Fibroblast of the aortic adventitia (primary cell): ENCODE data around the gene FASN. TPM values are rescaled to one million over a fixed set of nuclear protein-coding genes. Genes with fewer than 3 reads are reported as not detected.

Source experiments
- DNase-seq: peaks from one replicate; pipeline ENCODE4 v3.0.0-alpha.2; 2010; ENCODE audit warnings: low read depth
- H3K4me3 ChIP-seq: 2 replicates; pipeline ENCODE4 v1.5.1; 2011; ENCODE audit warnings: low read depth, mild to moderate bottlenecking, control low read depth, low read length, moderate library complexity
- total RNA-seq: library from RNA; depleted of rRNA; stranded (reverse); fragments of >200 nt; gene quantifications from 2 replicates; pipeline ENCODE4 v1.2.3, GENCODE V29; 2012; ENCODE audit warnings: low replicate concordance
- TF ChIP-seq, protein P1 (sequence below): IDR thresholded peaks from 2 replicates; pipeline ENCODE4 v1.5.1; 2011; ENCODE audit warnings: mild to moderate bottlenecking, low read length, control low read depth, inconsistent platforms; ENCODE audit not compliant: insufficient read depth

The FASN gene
- total RNA-seq, 1 donor, result 65.2 TPM

GRCh38 chr17:82062984-82063368 lies 35.1 kb downstream of the FASN start:
- DNase-seq, result no peak
- TF ChIP-seq, protein P1, sequence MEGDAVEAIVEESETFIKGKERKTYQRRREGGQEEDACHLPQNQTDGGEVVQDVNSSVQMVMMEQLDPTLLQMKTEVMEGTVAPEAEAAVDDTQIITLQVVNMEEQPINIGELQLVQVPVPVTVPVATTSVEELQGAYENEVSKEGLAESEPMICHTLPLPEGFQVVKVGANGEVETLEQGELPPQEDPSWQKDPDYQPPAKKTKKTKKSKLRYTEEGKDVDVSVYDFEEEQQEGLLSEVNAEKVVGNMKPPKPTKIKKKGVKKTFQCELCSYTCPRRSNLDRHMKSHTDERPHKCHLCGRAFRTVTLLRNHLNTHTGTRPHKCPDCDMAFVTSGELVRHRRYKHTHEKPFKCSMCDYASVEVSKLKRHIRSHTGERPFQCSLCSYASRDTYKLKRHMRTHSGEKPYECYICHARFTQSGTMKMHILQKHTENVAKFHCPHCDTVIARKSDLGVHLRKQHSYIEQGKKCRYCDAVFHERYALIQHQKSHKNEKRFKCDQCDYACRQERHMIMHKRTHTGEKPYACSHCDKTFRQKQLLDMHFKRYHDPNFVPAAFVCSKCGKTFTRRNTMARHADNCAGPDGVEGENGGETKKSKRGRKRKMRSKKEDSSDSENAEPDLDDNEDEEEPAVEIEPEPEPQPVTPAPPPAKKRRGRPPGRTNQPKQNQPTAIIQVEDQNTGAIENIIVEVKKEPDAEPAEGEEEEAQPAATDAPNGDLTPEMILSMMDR, result no peak

DNA sequence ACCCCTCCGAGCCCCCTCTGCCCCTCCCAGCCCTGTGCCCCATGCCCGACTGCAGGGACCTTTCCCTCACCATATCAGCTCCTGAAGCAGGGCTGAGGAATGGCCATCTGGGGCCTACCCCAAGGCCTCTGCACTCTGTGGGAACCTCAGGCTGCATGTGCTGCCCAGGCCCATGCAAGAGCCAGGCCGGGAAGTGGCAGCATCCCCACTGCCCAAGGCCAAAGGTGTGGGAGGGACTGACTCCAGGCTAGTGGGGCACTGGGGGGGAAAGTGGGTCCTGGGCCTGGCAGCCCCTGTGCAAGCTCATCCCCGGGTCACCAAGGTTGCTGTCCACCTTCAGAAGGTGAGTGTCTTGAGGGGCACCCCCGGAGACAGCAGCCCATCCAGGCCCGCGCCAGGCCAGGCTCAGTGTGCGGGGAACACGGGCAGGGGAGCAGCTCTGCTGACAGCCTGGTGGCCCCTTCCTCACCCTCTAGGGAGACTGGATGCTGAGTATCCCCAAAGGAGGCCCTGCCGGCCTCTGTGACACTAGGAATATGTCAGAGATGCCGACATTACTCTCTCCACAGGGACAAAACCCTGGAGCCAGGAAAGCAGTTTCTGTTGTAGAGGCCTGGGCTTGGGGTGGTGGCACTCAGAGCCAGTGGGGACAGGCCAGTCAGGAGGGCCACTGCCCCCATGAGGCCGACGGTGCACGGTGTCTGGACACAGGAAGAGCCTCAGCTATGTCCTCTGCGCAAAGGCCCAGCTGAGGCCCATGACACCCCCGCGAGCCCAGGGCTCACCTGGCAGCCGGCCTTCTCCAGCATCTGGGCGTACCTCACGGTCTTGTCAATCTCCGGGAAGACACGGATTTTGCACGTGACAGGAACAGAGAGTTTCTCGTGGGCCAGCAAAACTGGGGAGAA lies 35.7 kb downstream of the FASN start:
- TF ChIP-seq, protein P1, result no peak
- H3K4me3 ChIP-seq, result no peak overlapping the region
- no peak for DNase-seq

More at GRCh38 chr17:82062984-82063368, 35.1 kb downstream of the FASN start:
- H3K4me3 ChIP-seq, result no peak overlapping the region

DNA sequence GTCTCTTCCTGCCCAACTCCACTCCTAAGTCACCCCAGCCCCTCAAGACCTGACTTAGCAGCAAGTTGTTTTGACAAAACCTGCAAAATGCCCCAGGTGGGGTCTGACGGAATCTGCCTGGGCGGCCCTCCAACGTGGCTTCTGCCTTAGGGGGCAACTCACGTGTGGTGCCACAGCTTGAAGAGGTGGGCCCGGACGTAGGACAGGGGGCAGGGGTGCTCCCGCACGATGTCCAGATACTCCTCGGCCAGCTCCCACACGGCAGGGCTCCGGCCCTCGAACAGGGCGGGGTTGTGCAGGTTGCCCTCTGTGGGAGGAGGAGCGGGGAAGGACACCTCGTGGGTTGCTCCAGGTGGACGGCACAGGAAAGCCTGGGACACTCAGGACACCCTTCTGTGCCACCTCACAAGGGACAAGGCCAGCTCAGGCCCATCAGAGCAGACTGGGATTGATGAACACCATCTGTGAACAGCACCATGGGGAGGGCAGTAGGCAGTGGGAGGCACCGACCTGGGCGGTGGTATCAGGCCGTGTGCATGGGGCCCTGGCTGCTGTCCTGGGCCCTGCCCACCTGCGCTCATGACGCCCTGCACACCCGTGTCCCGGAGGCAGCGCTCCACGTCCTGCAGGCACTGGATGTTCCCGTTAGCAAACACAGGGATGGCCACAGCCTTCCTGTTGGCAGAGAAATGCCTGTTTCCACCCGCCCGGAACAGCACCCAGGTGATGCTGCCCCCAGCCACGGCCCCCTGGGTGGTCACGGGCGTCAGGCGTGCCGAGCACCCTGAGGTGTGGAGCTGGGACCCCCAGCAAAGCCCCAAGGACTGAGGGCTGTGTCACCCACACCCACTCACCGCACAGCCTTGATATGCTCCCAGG lies 36.8 kb downstream of the FASN start:
- TF ChIP-seq, protein P1, result no peak
- no peak for DNase-seq
- H3K4me3 ChIP-seq, result no peak overlapping the region

DNA sequence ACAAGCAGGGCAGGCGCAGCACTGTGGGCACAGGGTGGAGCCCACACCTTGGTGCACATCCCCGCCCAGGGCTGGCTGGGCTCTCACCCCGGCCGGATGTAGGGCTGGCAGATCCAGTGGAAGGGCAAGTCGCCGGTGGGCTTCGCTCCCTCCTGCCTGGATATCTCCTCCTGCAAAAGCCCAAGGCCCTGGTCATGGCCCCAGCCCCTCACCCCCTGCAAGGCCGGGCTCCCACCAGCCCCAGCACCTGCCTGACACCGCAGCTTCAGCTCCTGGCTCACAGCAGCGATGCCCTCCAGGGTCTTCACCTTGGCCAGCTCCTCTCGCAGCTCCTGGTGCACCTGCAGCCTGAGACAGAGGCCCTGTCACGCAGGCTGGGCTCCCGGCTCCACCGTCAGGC lies 37.4 kb downstream of the FASN start:
- TF ChIP-seq, protein P1, result no peak
- no peak for DNase-seq
- H3K4me3 ChIP-seq, result no peak overlapping the region

- TF ChIP-seq, protein P1, result no peak
- DNase-seq, result no peak
- no peak overlapping the region for H3K4me3 ChIP-seq
Measured at GRCh38 chr17:82060001-82060380, 38.0 kb downstream of the FASN start.

GRCh38 chr17:82059272-82060000 lies 38.6 kb downstream of the FASN start:
- DNase-seq, result no peak
- H3K4me3 ChIP-seq, result no peak overlapping the region
- TF ChIP-seq, protein P1, result no peak
